T-cell (primary cell): ENCODE measurements around the gene WBP1L. TPM values are rescaled to one million over a fixed set of nuclear protein-coding genes. Genes with fewer than 3 reads are reported as not detected.
"Not testable (repeated sequence)": the region's sequence is repeated elsewhere in the genome, so short reads cannot be mapped to it uniquely, and the experiment has no call there.

Experiments
- ATAC-seq, 4 experiments: fragments of 200-7000 bp in 3 of 4; fragments of 150-1000 bp in 1 of 4; cut with Tn5 transposase; replicated peaks in 1 of 4; 1 replicate in 3 of 4; 2 replicates in 1 of 4; pipeline ENCODE4 v1.10.0; 2021; ENCODE audit warnings: moderate library complexity in 3 of 4, mild to moderate bottlenecking in 2 of 4, moderate number of reproducible peaks in 1 of 4
- CTCF ChIA-PET, 2 donors: fragments of 300-600 bp; sonication (Branson Sonifier 250); formaldehyde crosslinking; loops; one replicate each; lab custom pipeline; 2022; ENCODE audit warnings: antibody characterized with exemption in 2 of 2; lab: Charles Lee
- POLR2A ChIA-PET, 2 donors: fragments of 300-600 bp; sonication (Branson Sonifier 250); formaldehyde crosslinking; loops; one replicate each; lab custom pipeline; 2022; ENCODE audit warnings: antibody characterized with exemption in 2 of 2; lab: Charles Lee
- DNase-seq, 35 experiments: peaks; one replicate each; pipeline versions ENCODE4 v3.0.0 to v3.0.0-alpha.2; 2013 to 2023
- H3K27ac ChIP-seq: one replicate; pipeline ENCODE4 v1.5.1; 2013; ENCODE audit warnings: low read length
- H3K27me3 ChIP-seq, 2 experiments: replicated peaks in 1 of 2; 1 replicate in 1 of 2; 2 replicates in 1 of 2; pipeline versions ENCODE4 v1.6.1 to v1.7.0; 2013; ENCODE audit warnings: low read length in 1 of 2, mixed read lengths in 1 of 2; ENCODE audit not compliant: control insufficient read depth in 2 of 2, insufficient read depth in 2 of 2; ENCODE audit errors: extremely low read depth in 1 of 2
- H3K36me3 ChIP-seq, 2 donors: 1 replicate in 1 of 2; 2 replicates in 1 of 2; pipeline versions ENCODE4 v1.6.1 to v1.7.0; 2013; ENCODE audit warnings: low read length in 1 of 2; ENCODE audit not compliant: control insufficient read depth in 2 of 2, insufficient read depth in 1 of 2; ENCODE audit errors: extremely low read depth in 1 of 2
- H3K4me1 ChIP-seq, 2 experiments: 1 replicate in 1 of 2; 2 replicates in 1 of 2; pipeline versions ENCODE4 v1.6.1 to v1.7.0; 2013; ENCODE audit warnings: low read length in 2 of 2, mixed read lengths in 1 of 2; ENCODE audit not compliant: insufficient read depth in 2 of 2, control insufficient read depth in 1 of 2; ENCODE audit errors: extremely low read depth in 1 of 2
- H3K4me3 ChIP-seq, 2 donors: 1 replicate in 1 of 2; 2 replicates in 1 of 2; pipeline versions ENCODE4 v1.5.1 to v1.7.0; 2013; ENCODE audit warnings: mild to moderate bottlenecking in 2 of 2, low read length in 1 of 2, moderate library complexity in 1 of 2; ENCODE audit not compliant: control insufficient read depth in 1 of 2; ENCODE audit errors: extremely low read depth in 1 of 2
- H3K9me3 ChIP-seq: 2 replicates; pipeline ENCODE4 v1.7.0; 2013
- H3K27ac Mint-ChIP-seq, 2 donors: one replicate each; pipeline ENCODE4 v1.8.0; 2020 to 2021; ENCODE audit warnings: mild to moderate bottlenecking in 2 of 2, mixed read lengths in 2 of 2
- H3K27me3 Mint-ChIP-seq, 2 donors: one replicate each; pipeline ENCODE4 v1.8.0; 2021 to 2022; ENCODE audit warnings: mixed read lengths in 2 of 2
- H3K36me3 Mint-ChIP-seq: one replicate; pipeline ENCODE4 v1.8.0; 2021; ENCODE audit warnings: mixed read lengths
- H3K4me1 Mint-ChIP-seq, 3 donors: one replicate each; pipeline ENCODE4 v1.8.0; 2020 to 2022; ENCODE audit warnings: mixed read lengths in 3 of 3, mild to moderate bottlenecking in 1 of 3
- H3K4me3 Mint-ChIP-seq, 3 donors: one replicate each; pipeline ENCODE4 v1.8.0; 2020 to 2022; ENCODE audit warnings: mild to moderate bottlenecking in 3 of 3, mixed read lengths in 3 of 3, moderate library complexity in 3 of 3
- H3K9me3 Mint-ChIP-seq, 3 donors: one replicate each; pipeline ENCODE4 v1.8.0; 2020 to 2022; ENCODE audit warnings: mixed read lengths in 3 of 3
- WGBS: methylation state at CpG from one replicate; pipeline ENCODE4 v1.1.5; 2013; ENCODE audit warnings: missing lambda C conversion rate; ENCODE audit not compliant: insufficient coverage; 5-methylcytosine and 5-hydroxymethylcytosine counted together
- total RNA-seq, 35 experiments: library from RNA in 6 of 35; stranded (reverse) in 6 of 35; fragments of 120-200 nt in 1 of 35; gene quantifications; one replicate each; pipeline versions ENCODE4 v1.2.1 to v1.2.4 and lab custom pipeline; 2013 to 2026

WBP1L gene
- total RNA-seq, 5 donors from 2014 or later (not counting 1 experiment from before 2014, with no cell fraction given), result 20.0 to 38.5 (median 33.0) TPM

DNA sequence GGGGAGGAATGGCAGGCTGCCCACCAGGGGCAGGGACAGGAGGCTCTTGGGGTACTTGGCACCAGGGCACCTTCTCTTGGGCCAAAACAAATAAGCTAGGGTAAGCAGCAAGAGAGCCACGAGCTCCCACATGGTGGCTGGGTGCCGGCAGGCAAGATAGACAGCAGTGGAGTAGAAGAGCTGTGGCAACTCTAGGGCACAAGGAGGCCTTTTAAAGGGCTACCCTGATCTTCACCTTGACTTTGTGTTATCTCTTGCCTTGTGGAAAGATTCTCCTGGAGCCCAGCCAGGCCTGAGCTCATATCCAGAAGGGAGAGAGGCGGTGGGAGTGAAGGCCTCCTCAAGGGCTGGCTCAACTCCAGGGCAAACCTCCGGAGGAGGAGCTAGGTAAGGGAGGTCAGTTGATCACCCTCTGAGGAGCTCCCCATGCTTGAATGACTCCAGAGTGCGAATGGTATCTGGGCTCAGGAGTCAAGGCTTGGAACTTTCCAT, 93.5 kb downstream of the WBP1L start, which contains the start of gene CYP17A1:
CYP17A1 (minus strand) TSS at position 184 of the 492 bp plus-strand sequence; CDS start at position 132, 52 bp downstream.
- H3K4me1 ChIP-seq, result peaks cover 0 to 5% of the 10 kb centered on the region in 2 experiments
- H3K27ac ChIP-seq, result no peak within 1 kb of the TSS
- CTCF ChIA-PET, result interaction anchor here in 1 of 2 donors (0.6 to 1.1 kb wide), 4 partner anchors 65 to 497 kb away, joined by 3 to 4 read pairs (median 3); no protein-coding TSS in a partner anchor
- peaks cover 4 to 15% (median 11%) of the 10 kb centered on the region in 3 donors for H3K9me3 Mint-ChIP-seq
- no peaks in the 10 kb centered on the region for H3K36me3 ChIP-seq
- no peak within 1 kb of the TSS for H3K4me3 ChIP-seq
- H3K27me3 Mint-ChIP-seq, result peaks cover 9 to 11% of the 10 kb centered on the region in 2 donors
- no peaks in the 10 kb centered on the region for H3K4me1 Mint-ChIP-seq
- no peak within 1 kb of the TSS for H3K27ac Mint-ChIP-seq
- no peak for ATAC-seq
- H3K9me3 ChIP-seq, result no peaks in the 10 kb centered on the region
- peaks cover 0 to 31% of the 10 kb centered on the region in 2 experiments for H3K27me3 ChIP-seq
- DNase-seq, result no peak
- WGBS, result 93% methylated on average over 4 of the region's 5 CpGs
- POLR2A ChIA-PET, result no interaction called here
- H3K36me3 Mint-ChIP-seq, result peaks cover 4% of the 10 kb centered on the region
- no peak within 1 kb of the TSS for H3K4me3 Mint-ChIP-seq

DNA sequence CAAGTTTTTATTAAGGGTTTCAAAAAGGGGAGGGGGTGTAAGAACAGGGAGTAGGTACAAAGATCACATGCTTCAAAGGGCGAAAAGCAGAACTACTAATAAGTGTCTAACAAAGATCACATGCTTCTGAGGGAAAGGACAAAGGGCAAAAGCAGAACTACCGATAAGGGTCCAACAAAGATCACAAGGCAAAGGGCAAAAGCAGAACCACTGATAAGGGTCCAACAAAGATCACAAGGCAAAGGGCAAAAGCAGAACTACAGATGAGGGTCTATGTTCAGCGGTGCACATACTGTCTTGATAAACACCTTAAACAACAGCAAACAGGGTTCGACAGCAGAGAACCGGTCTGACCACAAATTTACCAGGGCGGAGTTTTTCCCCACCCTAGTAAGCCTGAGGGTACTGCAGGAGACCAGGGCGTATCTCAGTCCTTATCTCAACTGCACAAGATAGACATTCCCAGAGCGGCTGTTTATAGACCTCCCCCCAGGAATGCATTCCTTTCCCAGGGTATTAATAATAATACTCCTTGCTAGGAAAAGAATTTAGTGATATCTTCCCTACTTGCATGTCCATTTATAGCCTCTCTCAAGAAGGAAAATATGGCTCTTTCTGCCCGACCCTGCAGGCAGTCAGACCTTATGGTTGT, 94.7 kb downstream of the WBP1L start:
- H3K4me3 ChIP-seq, DNase-seq, H3K4me1 Mint-ChIP-seq, CTCF ChIA-PET, ATAC-seq, POLR2A ChIA-PET, H3K4me1 ChIP-seq, H3K36me3 Mint-ChIP-seq, H3K27ac ChIP-seq, H3K4me3 Mint-ChIP-seq, H3K9me3 ChIP-seq, H3K27ac Mint-ChIP-seq, H3K36me3 ChIP-seq: not testable (repeated sequence)
- peaks cover 0 to 26% of the 10 kb centered on the region in 2 experiments for H3K27me3 ChIP-seq
- Mint-ChIP-seq H3K27me3 (peaks cover 12 to 13% of the 10 kb centered on the region in 2 donors), H3K9me3 (peaks cover 4 to 15% (median 11%) of the 10 kb centered on the region in 3 donors)
- 85% methylated on average over 6 of the region's 9 CpGs for WGBS

DNA sequence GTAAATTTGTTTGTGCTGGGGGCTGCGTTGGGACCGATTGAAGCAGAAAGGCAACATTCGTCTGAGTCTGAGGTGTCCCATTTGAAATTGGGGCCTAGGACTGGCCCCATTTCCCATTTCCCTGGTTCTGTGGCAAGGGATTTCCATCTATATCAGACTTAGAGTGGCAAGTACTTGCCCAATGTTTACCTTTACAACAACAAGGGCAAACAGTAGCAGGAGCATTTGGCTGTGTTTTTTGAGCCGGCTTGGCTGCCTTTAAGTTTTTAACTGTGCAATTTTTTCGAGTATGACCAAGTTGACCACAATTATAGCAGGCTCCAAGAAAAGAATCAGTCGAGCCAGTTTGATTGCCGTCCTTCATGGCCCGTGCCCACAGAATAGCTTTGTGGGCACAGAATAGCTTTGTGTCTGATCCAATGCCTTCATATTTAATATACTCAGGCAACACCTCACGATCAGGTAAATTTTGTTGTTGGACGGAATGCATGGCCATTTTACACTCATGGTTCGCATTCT, 98.1 kb downstream of the WBP1L start:
- DNase-seq (no peak), ATAC-seq (no peak)
- Mint-ChIP-seq H3K9me3 (peaks cover 4 to 15% (median 11%) of the 10 kb centered on the region in 3 donors), H3K36me3 (peaks cover 4% of the 10 kb centered on the region), H3K4me1 (no peaks in the 10 kb centered on the region), H3K27ac (no peak overlapping the region), H3K27me3 (peaks cover 12 to 13% of the 10 kb centered on the region in 2 donors), H3K4me3 (no peak overlapping the region)
- WGBS, result 78% methylated on average over 5 of the region's 11 CpGs
- H3K9me3 ChIP-seq, result no peaks in the 10 kb centered on the region
- peaks cover 0 to 8% of the 10 kb centered on the region in 2 experiments for H3K27me3 ChIP-seq
- no peaks in the 10 kb centered on the region for H3K4me1 ChIP-seq
- no peak overlapping the region for H3K4me3 ChIP-seq
- POLR2A ChIA-PET, result no interaction called here
- CTCF ChIA-PET, result no interaction called here
- H3K27ac ChIP-seq, result no peak overlapping the region
- no peaks in the 10 kb centered on the region for H3K36me3 ChIP-seq

DNA sequence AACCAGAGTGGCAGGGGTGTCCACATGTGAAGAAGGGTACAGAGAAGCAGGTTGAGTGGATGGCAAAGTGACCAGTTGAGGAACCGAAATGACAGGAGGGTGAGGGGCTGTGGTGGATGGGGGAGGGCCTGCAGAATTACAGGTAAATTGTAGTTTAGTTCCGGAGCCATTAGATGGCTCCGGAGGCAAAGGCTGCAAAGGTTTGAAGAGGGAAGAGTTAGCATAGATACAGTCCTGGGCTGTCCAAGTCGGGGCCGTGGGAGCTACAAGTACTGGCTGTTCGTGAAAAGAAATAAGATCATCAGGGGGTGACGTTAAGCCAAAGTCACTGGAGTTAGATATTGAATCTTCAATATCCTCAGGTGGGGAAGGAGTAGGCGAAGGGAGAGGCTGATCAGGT, 99.4 kb downstream of the WBP1L start:
- ATAC-seq, H3K4me1 Mint-ChIP-seq, POLR2A ChIA-PET, H3K9me3 Mint-ChIP-seq, H3K36me3 ChIP-seq, H3K27ac ChIP-seq, H3K27ac Mint-ChIP-seq, H3K27me3 ChIP-seq, CTCF ChIA-PET, H3K4me3 ChIP-seq, H3K9me3 ChIP-seq, DNase-seq, H3K4me3 Mint-ChIP-seq, H3K36me3 Mint-ChIP-seq, H3K4me1 ChIP-seq: not testable (repeated sequence)
- H3K27me3 Mint-ChIP-seq, result peaks cover 3 to 12% of the 10 kb centered on the region in 2 donors
- 75% methylated on average over 6 of the region's 8 CpGs for WGBS

DNA sequence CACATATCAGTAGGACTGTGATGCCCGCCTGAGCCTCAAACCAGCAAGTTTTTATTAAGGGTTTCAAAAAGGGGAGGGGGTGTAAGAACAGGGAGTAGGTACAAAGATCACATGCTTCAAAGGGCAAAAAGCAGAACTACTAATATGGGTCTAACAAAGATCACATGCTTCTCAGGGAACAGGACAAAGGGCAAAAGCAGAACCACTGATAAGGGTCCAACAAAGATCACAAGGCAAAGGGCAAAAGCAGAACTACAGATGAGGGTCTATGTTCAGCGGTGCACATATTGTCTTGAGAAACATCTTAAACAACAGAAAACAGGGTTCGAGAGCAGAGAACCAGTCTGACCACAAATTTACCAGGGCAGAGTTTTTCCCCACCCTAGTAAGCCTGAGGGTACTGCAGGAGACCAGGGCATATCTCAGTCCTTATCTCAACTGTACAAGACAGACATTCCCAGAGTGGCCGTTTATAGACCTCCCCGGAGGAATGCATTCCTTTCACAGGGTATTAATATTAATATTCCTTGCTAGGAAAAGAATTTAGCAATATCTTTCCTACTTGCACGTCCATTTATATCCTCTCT, 100.5 kb downstream of the WBP1L start:
- H3K36me3 Mint-ChIP-seq, H3K27me3 ChIP-seq, H3K9me3 ChIP-seq, H3K27me3 Mint-ChIP-seq, H3K4me1 ChIP-seq, H3K4me1 Mint-ChIP-seq, H3K4me3 Mint-ChIP-seq, DNase-seq, H3K36me3 ChIP-seq, H3K9me3 Mint-ChIP-seq, H3K27ac ChIP-seq, ATAC-seq, POLR2A ChIA-PET, H3K27ac Mint-ChIP-seq, H3K4me3 ChIP-seq: not testable (repeated sequence)
- CTCF ChIA-PET, result interaction anchor here in 1 of 2 donors (0.6 kb wide), 1 partner anchor 466 kb away, joined by 4 read pairs; no protein-coding TSS in a partner anchor
- 100% methylated on average over 3 of the region's 6 CpGs for WGBS

DNA sequence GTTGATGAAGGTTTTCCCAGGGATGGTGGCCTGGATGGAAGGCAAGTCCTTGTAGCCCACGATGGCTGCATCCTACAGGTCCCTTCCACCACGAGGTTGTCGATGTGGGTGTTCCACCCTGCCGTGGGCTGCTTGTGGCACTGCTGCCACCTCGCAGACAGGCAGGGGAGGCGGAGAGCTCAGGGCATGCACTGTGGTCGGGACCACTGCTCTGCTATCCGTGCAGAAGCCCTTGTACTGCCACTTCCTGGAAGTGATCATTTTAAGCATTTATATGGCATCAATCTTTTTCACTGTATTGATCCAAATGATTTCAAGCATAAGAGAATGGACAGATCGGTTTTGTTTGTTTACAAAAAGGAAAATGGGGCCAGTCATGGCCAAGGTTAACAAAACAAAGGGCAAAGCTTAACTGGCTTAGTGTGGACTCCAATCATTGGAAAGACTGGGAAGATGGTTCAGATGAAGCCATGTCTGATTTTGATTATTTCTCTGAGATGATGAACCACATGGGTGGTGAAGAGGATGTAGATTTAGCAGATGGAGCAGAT, 101.7 kb downstream of the WBP1L start:
- Mint-ChIP-seq H3K27me3 (peaks cover 3 to 4% of the 10 kb centered on the region in 2 donors), H3K36me3 (no peaks in the 10 kb centered on the region), H3K27ac (no peak overlapping the region), H3K4me1 (no peaks in the 10 kb centered on the region), H3K9me3 (no peaks in the 10 kb centered on the region), H3K4me3 (no peak overlapping the region)
- WGBS, result 65% methylated on average over 8 of the region's 9 CpGs
- H3K36me3 ChIP-seq, result no peaks in the 10 kb centered on the region
- DNase-seq (no peak), ATAC-seq (no peak)
- no peaks in the 10 kb centered on the region for H3K4me1 ChIP-seq
- no peaks in the 10 kb centered on the region for H3K9me3 ChIP-seq
- POLR2A ChIA-PET, result no interaction called here
- no peak overlapping the region for H3K27ac ChIP-seq
- CTCF ChIA-PET, result no interaction called here
- no peaks in the 10 kb centered on the region for H3K27me3 ChIP-seq
- H3K4me3 ChIP-seq, result no peak overlapping the region
